H1 (cell line): ENCODE data around the gene SLC15A4. TPM values are rescaled to one million over a fixed set of nuclear protein-coding genes. Genes with fewer than 3 reads are reported as not detected.

Source experiments
- CTCF ChIA-PET: fragments of 300-600 bp; sonication (Branson Sonifier 250); formaldehyde crosslinking; loops from one replicate; lab custom pipeline; 2021; ENCODE audit not compliant: partially characterized antibody; lab: Charles Lee
- POLR2A ChIA-PET: fragments of 300-600 bp; sonication (Branson Sonifier 250); formaldehyde crosslinking; loops from one replicate; lab custom pipeline; 2021; ENCODE audit warnings: inconsistent platforms; ENCODE audit not compliant: partially characterized antibody; lab: Charles Lee
- DNase-seq, 2 experiments: peaks; one replicate each; pipeline versions ENCODE4 v3.0.0 to v3.0.0-alpha.2; 2010 to 2022; ENCODE audit warnings: low spot score in 2 of 2, low read depth in 1 of 2, mixed read lengths in 1 of 2
- FAIRE-seq: peaks from 2 replicates; lab custom pipeline; 2011; peaks lifted over from hg19 to GRCh38; lab: Jason Lieb, UNC
- H2AFZ ChIP-seq: 2 replicates; pipeline ENCODE4 v1.8.1; 2012; ENCODE audit warnings: low read length, inconsistent platforms
- H2AK5ac ChIP-seq: 2 replicates; pipeline ENCODE4 v1.6.1; 2013; ENCODE audit warnings: low read depth, low read length
- H2BK120ac ChIP-seq: replicated peaks from 2 replicates; pipeline ENCODE3; 2013; ENCODE audit warnings: low read depth, low read length, inconsistent platforms
- H2BK12ac ChIP-seq: 2 replicates; pipeline ENCODE4 v1.6.1; 2013; ENCODE audit warnings: low read depth, low read length
- H2BK15ac ChIP-seq: 2 replicates; pipeline ENCODE4 v1.6.1; 2013; ENCODE audit warnings: low read length
- H2BK20ac ChIP-seq: 2 replicates; pipeline ENCODE4 v1.6.1; 2013; ENCODE audit warnings: low read length
- H2BK5ac ChIP-seq: 2 replicates; pipeline ENCODE4 v1.6.1; 2013; ENCODE audit warnings: low read depth, low read length
- H3K14ac ChIP-seq: 2 replicates; pipeline ENCODE4 v1.6.1; 2013; ENCODE audit warnings: inconsistent platforms; ENCODE audit not compliant: insufficient read length
- H3K18ac ChIP-seq: 2 replicates; pipeline ENCODE4 v1.6.1; 2013; ENCODE audit warnings: low read length; ENCODE audit errors: extremely low read depth
- H3K23ac ChIP-seq: 2 replicates; pipeline ENCODE4 v1.6.1; 2013; ENCODE audit warnings: inconsistent platforms; ENCODE audit not compliant: insufficient read length
- H3K23me2 ChIP-seq: 2 replicates; pipeline ENCODE4 v1.6.1; 2013; ENCODE audit warnings: low read depth, low read length
- H3K27ac ChIP-seq: 2 replicates; pipeline ENCODE4 v1.6.1; 2011; ENCODE audit warnings: low read depth, low read length, inconsistent platforms
- H3K27me3 ChIP-seq, 4 experiments: replicated peaks in 1 of 4; 1 replicate in 1 of 4; 2 replicates in 3 of 4; pipeline versions ENCODE4 v1.6.1 to v1.8.1; 2011 to 2013; ENCODE audit warnings: low read length in 3 of 4, mild to moderate bottlenecking in 3 of 4, inconsistent platforms in 2 of 4, mixed read lengths in 2 of 4, moderate library complexity in 1 of 4; ENCODE audit not compliant: control insufficient read depth in 3 of 4, insufficient read depth in 3 of 4; ENCODE audit errors: extremely low read depth in 1 of 4
- H3K36me3 ChIP-seq, 4 experiments: 2 replicates each; pipeline versions ENCODE4 v1.6.1 to v1.8.1; 2011 to 2013; ENCODE audit warnings: mild to moderate bottlenecking in 4 of 4, low read length in 3 of 4, moderate library complexity in 2 of 4, control low read depth in 1 of 4, inconsistent platforms in 1 of 4; ENCODE audit not compliant: insufficient read depth in 4 of 4, control insufficient read depth in 2 of 4
- H3K4ac ChIP-seq: replicated peaks from 2 replicates; pipeline ENCODE3; 2013; ENCODE audit warnings: low read length, low read depth, mixed read lengths, inconsistent platforms; ENCODE audit not compliant: insufficient read length
- H3K4me1 ChIP-seq, 4 experiments: replicated peaks in 1 of 4; 1 replicate in 1 of 4; 2 replicates in 3 of 4; pipeline versions ENCODE4 v1.6.1 to v1.8.1; 2011 to 2013; ENCODE audit warnings: low read length in 3 of 4, inconsistent platforms in 2 of 4, mixed read lengths in 1 of 4; ENCODE audit not compliant: insufficient read depth in 4 of 4, control insufficient read depth in 3 of 4
- H3K4me2 ChIP-seq, 2 experiments: 2 replicates each; pipeline versions ENCODE4 v1.6.1 to v1.8.1; 2011 to 2013; ENCODE audit warnings: low read depth in 2 of 2, low read length in 2 of 2, control low read depth in 1 of 2, inconsistent platforms in 1 of 2, mild to moderate bottlenecking in 1 of 2; ENCODE audit not compliant: insufficient read depth in 1 of 2
- H3K4me3 ChIP-seq, 4 experiments: fragments of 200-600, 300-600 bp in 1 of 4; sonication (generic), shearing (Covaris generic), sonication (Bioruptor Twin) in 1 of 4; 2 replicates each; pipeline versions ENCODE4 v1.5.1 to v1.8.1; 2011 to 2016; ENCODE audit warnings: low read length in 4 of 4, low read depth in 3 of 4, control low read depth in 2 of 4, inconsistent platforms in 2 of 4, mild to moderate bottlenecking in 2 of 4, mixed read lengths in 1 of 4, moderate library complexity in 1 of 4; ENCODE audit not compliant: insufficient read depth in 2 of 4; ENCODE audit errors: extremely low read depth in 1 of 4
- H3K56ac ChIP-seq: replicated peaks from 2 replicates; pipeline ENCODE3; 2013; ENCODE audit warnings: low read depth, mild to moderate bottlenecking, mixed read lengths, low read length, inconsistent platforms; ENCODE audit not compliant: insufficient read length
- H3K79me1 ChIP-seq: 2 replicates; pipeline ENCODE4 v1.6.1; 2013; ENCODE audit warnings: low read depth, low read length, control low read depth
- H3K79me2 ChIP-seq, 2 experiments: 2 replicates each; pipeline versions ENCODE4 v1.6.1 to v1.8.1; 2012 to 2013; ENCODE audit warnings: low read length in 2 of 2, mild to moderate bottlenecking in 2 of 2, inconsistent platforms in 1 of 2; ENCODE audit not compliant: insufficient read depth in 2 of 2, control insufficient read depth in 1 of 2
- H3K9ac ChIP-seq, 4 experiments: replicated peaks in 1 of 4; 1 replicate in 1 of 4; 2 replicates in 3 of 4; pipeline versions ENCODE4 v1.6.1 to v1.8.1; 2011 to 2013; ENCODE audit warnings: low read depth in 3 of 4, low read length in 3 of 4, control low read depth in 2 of 4, mild to moderate bottlenecking in 2 of 4, moderate library complexity in 2 of 4, inconsistent platforms in 1 of 4; ENCODE audit errors: extremely low read depth in 1 of 4
- H3K9me3 ChIP-seq, 2 experiments: 2 replicates each; pipeline versions ENCODE4 v1.6.1 to v1.8.1; 2012 to 2013; ENCODE audit warnings: mild to moderate bottlenecking in 2 of 2, moderate library complexity in 2 of 2, control low read depth in 1 of 2, inconsistent platforms in 1 of 2, low read depth in 1 of 2, low read length in 1 of 2, mixed read lengths in 1 of 2; ENCODE audit not compliant: insufficient read depth in 2 of 2
- H4K20me1 ChIP-seq, 2 experiments: replicated peaks in 1 of 2; 2 replicates each; pipeline versions ENCODE3 to v1.8.1; 2011 to 2013; ENCODE audit warnings: inconsistent platforms in 2 of 2, low read length in 2 of 2, mild to moderate bottlenecking in 1 of 2; ENCODE audit not compliant: insufficient read depth in 2 of 2, control insufficient read depth in 1 of 2
- H4K5ac ChIP-seq: 2 replicates; pipeline ENCODE4 v1.6.1; 2013; ENCODE audit warnings: low read length, low read depth, mixed read lengths, inconsistent platforms; ENCODE audit not compliant: insufficient read length
- H4K8ac ChIP-seq: 2 replicates; pipeline ENCODE4 v1.8.0; 2013; ENCODE audit warnings: mild to moderate bottlenecking, moderate library complexity, low read length, inconsistent platforms; ENCODE audit not compliant: insufficient read depth; ENCODE audit errors: extremely low read depth
- H4K91ac ChIP-seq: replicated peaks from 2 replicates; pipeline ENCODE3; 2013; ENCODE audit warnings: low read length, mixed read lengths, inconsistent platforms; ENCODE audit not compliant: insufficient read length
- BACH1 ChIP-seq: IDR thresholded peaks from 2 replicates; pipeline ENCODE4 v1.6.1; 2012; ENCODE audit warnings: low read length, improper control_type of control experiment
- POU5F1 ChIP-seq: IDR thresholded peaks from 2 replicates; pipeline ENCODE4 v1.6.1; 2011; ENCODE audit warnings: low read depth, mild to moderate bottlenecking, low read length, moderate library complexity
- SIRT6 ChIP-seq: IDR thresholded peaks from one replicate; pipeline ENCODE4 v1.7.1; 2012; ENCODE audit warnings: low read length, inconsistent platforms
- WGBS, 2 experiments: shearing (Covaris generic) in 1 of 2; methylation state at CpG; one replicate each; pipeline versions ENCODE4 v1.1.6 to v1.1.7; 2013 to 2015; ENCODE audit warnings: low lambda C conversion rate in 2 of 2, mixed read lengths in 2 of 2, inconsistent platforms in 1 of 2, low coverage in 1 of 2, missing lambda C conversion rate in 1 of 2; ENCODE audit not compliant: insufficient replicate concordance in 2 of 2, insufficient coverage in 1 of 2, insufficient read length in 1 of 2; ENCODE audit errors: extremely low coverage in 1 of 2, missing lambda C conversion rate in 1 of 2; 5-methylcytosine and 5-hydroxymethylcytosine counted together
- polyA plus RNA-seq, 7 experiments: library from polyadenylated mRNA; depleted of rRNA in 3 of 7; stranded (reverse) in 5 of 7; unstranded in 2 of 7; fragments of >200 nt in 5 of 7; fragments of 200-250 nt in 2 of 7; gene quantifications; 1 replicate in 5 of 7; 2 replicates in 1 of 7; 4 replicates in 1 of 7; pipeline versions ENCODE4 v1.2.1 to v1.2.3, GENCODE V29; 2011 to 2013; ENCODE audit warnings: missing spikeins in 2 of 7, mixed read lengths in 2 of 7
- total RNA-seq: library from RNA; stranded (reverse); fragmentation: NEBNext Ultra II Directional; extraction: Animal tissue kit (Norgen Biotek cat#: 25700); gene quantifications from 2 replicates; pipeline ENCODE4 v1.2.1, GENCODE V29; 2021

SLC15A4 gene
- total and polyA plus RNA-seq, 2 of the 8 experiments (the other 6 are each of a cell fraction or from before 2014, with no cell fraction given): 22.7 to 26.6 TPM

GRCh38 chr12:128852026-128852698 lies 28.4 kb upstream of the SLC15A4 start:
- Histone ChIP-seq H2AK5ac (no peak overlapping the region), H2BK15ac (no peak overlapping the region), H4K5ac (no peak overlapping the region), H3K4me1 (peaks cover 0 to 6% (median 1%) of the 10 kb centered on the region in 4 experiments; a peak in 1 of 7 replicates), H3K27me3 (peaks cover 0 to 27% (median 16%) of the 10 kb centered on the region in 4 experiments; a peak in 6 of 7 replicates), H3K23ac (no peak overlapping the region), H2BK12ac (no peak overlapping the region), H3K4ac (no peak overlapping the region), H2BK5ac (no peak overlapping the region), H3K56ac (no peak overlapping the region), H3K18ac (no peak overlapping the region), H2AFZ (no peak overlapping the region), H2BK120ac (no peak overlapping the region), H3K4me2 (no peak overlapping the region; a peak in 1 of 4 replicates), H3K4me3 (no peak overlapping the region), H4K8ac (no peak overlapping the region), H3K14ac (no peak overlapping the region), H3K79me2 (no peaks in the 10 kb centered on the region), H3K27ac (no peak overlapping the region), H3K9ac (no peak overlapping the region), H3K36me3 (no peaks in the 10 kb centered on the region), H4K20me1 (peaks cover 0 to 3% of the 10 kb centered on the region in 2 experiments), H3K79me1 (no peaks in the 10 kb centered on the region), H3K23me2 (peaks cover 10% of the 10 kb centered on the region; the same call in 1 of the 2 replicates), H2BK20ac (no peak overlapping the region), H3K9me3 (no peaks in the 10 kb centered on the region), H4K91ac (no peak overlapping the region)
- WGBS, 2 experiments: 77% methylated on average over 8 of the region's 8 CpGs; no CpG with 5 or more reads in 1 of the 2 experiments
- FAIRE-seq (no peak), DNase-seq (no peak)
- ChIA-PET CTCF (no interaction called here), POLR2A (interaction anchor here (1.6 kb wide), 1 partner anchor 27 kb away, joined by 4 read pairs; no protein-coding TSS in a partner anchor)
- TF ChIP-seq SIRT6 (no peak), POU5F1 (no peak), BACH1 (no peak)
